Hindlimb muscle (tissue), 1 donor: ENCODE results near the gene AVPR2. TPM values are rescaled to one million over a fixed set of nuclear protein-coding genes. Genes with fewer than 3 reads are reported as not detected.

Experiments used
- DNase-seq: peaks from one replicate; pipeline ENCODE4 v3.0.0-alpha.2; 2013
- polyA plus RNA-seq: library from polyadenylated mRNA; unstranded; fragments of 120-200 nt; gene quantifications from one replicate; pipeline ENCODE4 v1.2.1, GENCODE V29; 2013; ENCODE audit not compliant: insufficient read length

Gene AVPR2
- polyA plus RNA-seq, 1 donor = 1.4 TPM

DNA sequence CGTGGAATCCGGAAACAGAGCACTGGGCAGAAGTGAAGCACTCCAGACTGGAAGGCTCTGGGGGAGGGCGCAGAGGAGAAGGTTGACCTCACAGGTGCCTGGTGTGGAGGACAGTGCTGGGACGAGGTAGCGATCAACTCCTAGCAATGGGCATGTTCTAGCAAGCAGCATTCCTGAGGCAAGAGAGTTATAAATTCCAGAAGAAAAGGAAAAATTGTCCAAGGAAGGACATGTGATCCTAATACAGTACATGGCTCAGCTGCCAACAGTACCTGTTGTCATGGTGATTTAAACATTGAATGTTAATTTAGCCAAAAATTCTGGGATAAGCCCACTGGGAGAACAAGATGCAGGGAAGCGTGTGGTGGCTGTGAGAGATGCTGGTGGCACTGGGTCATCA, 13.4 kb downstream of the AVPR2 start:
- no peak for DNase-seq

DNA sequence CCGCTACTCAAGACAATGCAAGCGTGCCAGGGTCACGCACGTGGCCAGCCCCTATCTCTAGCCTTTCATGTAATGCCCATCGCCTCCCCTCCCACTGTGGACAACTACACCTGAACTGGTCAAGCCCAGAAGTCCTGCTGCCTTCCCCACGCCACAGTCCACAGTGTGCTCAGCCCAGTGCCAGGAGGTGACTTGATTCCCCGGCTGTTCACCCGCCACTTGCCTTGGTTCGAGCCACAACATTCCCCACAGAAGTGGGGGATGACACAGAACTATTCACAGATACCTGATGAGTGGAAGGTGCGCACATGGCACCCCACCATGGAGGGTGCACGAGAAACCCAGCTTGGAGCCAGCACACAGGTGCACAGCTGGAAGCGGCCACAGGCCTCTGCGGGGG, 14.8 kb downstream of the AVPR2 start:
- no peak for DNase-seq

DNA sequence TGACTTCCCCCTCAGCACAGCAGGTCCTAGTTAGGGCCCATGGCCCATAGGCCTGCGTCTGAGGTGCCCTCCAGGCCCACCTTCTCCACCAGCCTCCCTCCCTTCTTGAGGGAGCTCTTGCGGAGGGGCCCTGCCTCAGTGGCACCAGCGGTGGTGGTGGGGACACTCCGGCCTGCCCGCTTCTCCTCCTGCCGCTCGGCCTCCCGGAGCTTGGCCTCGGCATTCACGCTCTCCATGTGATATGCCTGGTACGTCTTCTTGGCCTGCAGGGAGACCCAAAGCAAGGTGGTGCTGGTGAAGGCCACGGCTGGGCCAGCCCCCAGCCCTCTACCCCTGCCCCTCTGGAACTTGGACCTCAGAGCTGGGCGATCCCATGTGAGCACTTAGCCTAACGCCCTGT, 16.1 kb downstream of the AVPR2 start:
- DNase-seq = no peak

DNA sequence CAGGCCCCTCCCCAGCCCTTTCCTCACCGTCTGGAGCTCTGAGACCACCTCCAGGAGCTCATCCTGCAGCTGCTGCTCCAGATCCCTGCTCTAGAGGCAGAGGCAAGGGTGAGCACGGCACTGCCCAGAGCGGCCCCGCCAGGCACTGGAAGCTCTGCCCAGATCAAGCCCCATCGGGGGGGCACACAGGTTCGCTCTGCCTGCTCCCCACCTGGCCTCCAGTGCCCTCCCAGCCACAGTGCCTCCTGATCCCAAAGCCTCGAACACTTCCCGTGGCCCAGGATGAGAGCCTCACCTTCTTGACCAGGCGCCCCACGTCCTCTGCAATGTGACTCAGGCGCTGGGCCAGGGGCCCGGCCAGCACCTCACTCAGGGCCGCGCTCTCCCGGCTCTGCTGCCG, 16.6 kb downstream of the AVPR2 start:
- DNase-seq = no peak

DNA sequence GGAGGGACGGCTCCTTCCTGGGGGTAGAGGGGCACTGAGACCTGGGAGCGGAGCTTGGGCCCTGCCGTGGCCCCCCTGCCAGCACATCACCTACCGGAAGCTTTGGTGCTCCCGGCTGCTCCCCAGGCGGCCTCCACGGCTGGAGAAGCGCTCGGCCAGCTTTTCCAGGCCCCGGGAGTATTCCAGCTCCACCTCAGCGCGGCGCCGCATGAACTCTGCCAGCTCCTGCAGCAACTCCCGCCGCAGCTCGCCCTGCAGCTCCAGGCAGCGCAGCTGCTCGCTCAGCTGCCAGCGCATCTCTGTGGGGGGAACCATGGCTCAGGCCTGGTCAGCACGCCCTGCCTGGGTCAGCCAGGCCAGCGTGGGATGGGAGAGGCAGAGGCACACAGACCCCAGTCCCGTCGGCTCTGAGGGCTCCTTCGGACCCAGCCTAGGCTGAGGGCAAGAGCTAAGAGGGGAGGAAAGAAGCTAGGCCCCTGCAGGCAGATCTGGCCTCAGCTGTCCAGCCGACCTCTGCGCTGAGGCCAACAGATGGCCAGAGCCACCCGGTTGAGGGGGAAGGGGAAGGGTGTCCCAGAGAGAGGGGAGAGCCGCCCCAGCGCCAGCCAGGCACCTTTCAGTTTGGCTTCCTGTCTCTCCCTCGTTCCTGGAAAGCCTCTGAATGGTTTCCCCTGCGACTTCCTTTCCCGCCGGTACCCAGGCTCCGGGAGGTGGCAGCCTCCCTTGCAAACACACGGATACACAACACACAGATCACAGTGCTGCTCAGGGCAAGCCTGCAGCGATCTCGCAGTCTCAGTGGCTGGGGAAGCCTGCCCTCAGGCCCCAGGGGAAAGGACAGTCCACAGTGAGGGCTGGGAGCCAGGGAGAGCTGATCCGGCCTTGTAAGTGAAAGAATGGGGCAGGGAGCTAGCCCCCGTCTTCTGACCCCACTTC, 17.3 kb downstream of the AVPR2 start:
- no peak for DNase-seq

DNA sequence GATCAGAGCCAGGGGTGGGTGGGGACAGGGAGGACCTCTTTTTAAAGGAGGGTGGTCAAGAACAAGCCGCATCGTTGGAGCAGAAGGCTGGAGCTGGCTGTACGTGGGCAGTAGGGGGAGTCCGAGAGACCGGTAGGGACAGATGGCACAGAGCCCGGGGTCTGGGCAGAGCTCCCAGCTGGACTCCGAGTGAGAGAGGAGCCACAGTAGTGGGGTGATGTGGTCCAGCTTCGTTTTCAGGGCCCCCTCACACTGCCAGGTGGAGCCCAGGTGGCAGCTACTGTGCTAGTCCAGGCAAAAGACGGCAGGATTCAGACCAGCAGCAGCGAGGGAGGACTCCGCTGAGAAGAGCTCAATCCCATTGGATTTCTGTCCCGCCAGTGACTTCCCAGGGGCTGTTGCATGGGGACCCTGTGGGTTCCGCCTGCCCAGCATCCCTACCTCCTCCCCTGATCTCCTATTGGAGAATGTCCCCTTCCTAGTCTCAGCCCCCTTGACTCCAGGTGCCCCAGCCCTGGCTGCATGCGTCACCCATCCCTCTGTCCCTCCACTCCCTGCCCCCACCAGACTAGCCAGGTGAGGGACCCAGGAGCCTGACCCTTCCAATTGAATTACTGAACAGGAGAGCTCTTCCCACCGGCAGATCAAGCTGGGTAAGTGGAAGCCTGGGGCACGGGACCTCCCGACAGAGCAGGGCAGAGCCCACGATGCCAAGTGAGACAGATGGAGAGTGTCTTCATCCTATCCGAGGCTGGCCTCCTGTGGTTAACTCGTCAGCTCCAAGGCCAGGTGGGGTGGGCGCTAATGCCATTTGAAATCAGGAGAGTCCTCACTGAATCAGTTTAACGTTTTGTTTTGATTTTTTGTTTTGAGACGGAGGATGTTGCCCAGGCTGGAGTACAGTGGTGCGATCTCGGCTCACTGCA, 18.7 kb downstream of the AVPR2 start:
- no peak for DNase-seq

DNA sequence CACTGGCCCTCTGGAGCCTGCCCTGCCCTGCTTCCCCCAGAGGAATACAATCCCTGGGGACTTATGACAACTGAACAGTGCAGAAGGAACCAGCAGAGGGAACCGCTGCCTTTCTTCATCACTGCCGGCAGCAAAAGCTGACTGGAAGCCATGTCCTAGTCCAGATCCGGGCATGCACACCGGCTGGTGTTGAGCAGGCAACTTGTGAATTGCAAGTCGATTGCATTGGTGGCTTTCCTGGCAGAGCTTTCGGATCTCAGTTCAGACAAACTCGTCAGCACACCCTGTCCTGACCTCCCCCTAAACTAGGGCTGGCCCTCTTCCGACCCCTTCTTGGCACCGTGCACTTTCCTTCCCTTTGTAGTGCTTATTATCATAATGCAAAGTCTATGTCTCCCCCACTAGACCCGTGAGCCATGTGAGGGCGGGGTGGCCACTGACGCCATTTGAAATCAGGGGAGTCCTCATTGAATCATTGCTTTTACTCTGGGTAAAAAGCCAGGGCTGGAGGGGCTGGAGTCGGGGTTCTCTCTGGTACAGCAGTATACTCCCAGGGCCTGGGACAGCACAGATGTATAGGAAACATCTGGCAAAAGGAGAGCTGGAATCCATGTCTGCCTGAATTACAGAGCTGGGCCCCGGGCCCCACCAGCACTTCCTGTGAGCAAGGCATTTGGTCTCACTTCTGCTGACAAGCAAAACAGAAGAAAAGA, 19.8 kb downstream of the AVPR2 start:
- no peak for DNase-seq

DNA sequence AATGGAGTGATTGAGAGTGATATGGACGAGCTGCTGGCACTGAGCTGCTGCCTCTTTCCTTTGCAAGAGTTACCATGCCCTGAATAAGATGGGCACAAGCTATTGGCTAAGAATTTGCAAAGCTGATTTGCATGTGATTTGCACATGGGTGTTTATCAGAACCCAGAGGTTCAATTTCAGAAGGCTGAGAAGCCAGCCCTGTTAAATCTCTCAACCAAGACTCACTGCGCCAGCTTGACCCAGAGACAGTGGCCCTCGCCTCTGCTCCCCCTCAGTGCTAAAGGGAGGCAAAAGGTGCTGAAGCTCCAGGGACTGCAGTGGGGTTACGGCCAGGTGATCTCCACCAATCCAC, 20.9 kb downstream of the AVPR2 start:
- no peak for DNase-seq

DNA sequence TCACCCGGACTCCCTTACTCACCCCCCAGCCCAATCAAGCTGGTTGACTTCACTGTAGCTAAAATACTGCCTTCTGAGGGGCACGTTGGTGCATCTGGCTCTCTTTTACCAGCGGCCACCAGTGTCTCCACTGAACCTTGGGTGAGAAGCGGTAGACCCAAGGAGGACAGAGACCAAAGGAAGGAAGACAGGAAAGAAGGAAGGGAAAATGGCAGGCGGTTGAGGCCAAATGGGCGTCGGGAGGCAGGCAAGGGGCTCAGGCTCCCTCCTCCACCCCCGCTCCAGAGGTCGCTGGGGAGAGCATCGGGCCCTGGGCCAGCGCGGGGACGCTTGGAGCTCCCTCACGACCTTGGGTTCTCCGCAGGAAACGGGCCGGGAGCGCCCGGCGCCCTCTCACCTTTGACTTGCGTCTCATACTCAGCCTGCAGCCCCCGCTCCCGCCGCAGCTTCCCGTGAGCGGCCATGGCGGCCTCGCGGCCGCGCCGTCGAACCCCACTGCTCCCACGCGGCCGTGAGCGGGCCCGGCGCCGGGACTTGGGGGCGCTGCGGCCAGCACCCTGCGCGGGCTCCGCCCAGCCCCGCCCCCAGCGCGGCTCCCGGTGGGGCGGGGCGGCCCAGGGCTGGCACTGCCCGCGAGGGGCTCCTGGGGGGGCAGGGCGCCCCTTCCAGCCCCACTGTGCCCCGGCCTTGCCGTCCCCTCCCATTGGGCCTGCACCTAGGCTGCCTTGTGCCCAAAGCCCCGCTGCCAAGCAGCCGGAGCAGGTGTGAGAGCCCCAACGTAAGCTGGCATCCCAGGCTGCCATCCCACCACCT, 21.5 kb downstream of the AVPR2 start, which contains the start of gene ARHGAP4:
Gene ARHGAP4 (minus strand): TSS at position 526 of the 813 bp plus-strand sequence. CDS start 62 bp downstream, at position 464.
- DNase-seq = no peak

DNA sequence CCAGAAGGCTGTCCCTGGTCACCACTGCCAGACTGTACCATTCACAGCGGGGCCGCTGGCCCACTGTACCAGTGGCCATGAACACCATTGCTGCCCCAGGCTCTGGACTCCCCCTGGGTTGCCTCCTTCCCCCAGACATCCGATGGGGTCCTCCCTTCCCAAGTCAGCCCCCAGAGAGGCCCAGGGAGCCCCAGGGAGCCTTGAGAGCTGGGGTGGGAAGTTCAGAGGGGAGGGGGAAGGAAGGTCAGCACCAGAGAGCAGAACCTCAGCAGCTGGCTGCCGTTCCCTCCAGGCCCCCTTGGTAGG, 22.0 kb downstream of the AVPR2 start:
- DNase-seq = no peak

DNA sequence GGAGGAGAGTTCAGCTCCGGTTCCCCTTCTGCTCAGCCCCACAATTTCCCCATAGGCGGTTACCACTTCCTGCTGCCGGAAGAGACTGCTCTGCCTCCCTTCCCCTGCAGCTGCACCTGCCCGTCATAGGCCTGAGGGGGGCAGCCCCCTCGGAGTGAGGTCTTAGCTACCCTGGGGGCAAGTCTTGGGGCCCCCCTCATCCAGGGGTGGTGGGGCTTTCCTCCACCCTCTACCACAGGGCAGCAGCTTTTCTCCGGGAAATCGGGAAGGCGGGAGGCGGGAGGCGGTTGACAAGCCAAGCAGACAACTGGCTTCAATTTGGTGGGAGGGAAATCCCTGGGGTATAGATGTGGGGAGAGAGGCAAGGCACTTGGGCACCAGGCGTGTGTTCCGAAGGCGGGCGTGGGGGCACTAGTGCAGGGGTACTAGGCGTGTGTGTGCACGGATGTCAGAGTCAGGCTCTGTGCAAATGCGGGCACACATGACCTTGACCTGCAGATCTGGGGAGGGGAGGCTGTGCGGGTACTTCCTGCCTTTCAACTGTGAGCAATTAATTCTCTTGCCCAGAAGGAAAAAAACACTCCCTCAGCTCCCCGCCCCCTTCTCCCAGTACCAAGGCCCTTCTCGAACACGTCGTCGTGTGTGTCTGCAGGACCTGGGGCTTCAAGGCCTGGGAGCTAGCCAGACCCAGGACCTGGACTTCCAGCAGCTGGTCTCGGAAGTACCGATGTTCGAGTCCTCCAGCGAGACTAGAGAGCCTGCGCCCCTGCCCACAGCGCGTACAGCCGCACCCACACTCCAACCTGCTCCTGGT, 22.6 kb downstream of the AVPR2 start:
- no peak for DNase-seq

DNA sequence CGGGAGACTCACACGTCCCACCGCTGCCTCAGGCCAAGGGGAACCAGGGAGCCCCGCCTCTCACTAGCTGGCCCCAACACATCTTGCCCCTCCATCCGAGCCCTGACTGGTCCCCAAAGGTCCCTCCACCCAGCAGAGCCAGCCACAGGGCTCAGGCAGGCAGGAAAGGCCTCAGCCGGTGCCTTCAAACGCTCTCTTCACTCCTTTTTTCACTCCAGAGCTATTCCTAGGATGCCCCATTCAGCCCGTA, 23.1 kb downstream of the AVPR2 start:
- no peak for DNase-seq

DNA sequence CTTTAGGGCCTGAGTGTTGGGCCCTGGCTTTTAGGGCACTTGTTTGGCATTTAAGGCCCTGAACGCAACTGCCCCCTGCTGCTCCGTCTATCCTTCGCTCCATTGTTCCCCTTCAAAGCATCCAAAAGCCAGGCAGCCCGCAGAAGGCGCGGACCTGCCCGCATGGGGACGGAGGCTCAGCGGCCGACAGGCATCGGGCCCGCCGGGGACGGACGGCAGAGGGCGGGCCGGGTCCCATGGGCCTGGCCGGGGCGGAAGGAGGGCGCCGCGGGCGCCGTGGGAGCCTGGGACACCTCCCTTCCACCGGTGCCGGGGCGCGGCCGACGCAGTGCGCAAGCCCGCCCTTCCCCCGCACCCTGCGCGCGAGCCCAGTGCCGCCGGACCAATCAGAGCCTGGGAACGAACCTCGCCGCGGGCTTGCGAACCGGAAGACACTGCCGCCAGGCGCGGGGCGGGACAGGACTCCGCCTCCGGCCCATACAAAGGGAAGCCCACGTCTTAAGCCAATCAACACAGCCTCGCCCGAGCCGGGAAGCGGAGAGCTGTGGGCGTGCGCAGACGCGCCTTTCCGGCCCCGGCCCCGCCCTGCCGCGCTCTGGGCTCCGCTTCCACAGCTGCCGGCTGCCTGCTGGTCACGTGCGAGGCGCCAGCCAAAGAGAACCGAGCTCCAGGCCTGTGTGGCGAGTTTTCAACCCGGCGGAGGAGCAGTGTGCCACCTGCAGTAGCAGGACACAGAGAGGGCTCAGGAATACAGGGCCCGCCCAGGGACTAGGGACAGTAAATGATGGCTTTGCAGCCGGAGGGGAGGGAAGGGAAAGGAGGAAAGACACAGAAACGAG, 23.7 kb downstream of the AVPR2 start:
- peak; percentile 96 for DNase-seq

DNA sequence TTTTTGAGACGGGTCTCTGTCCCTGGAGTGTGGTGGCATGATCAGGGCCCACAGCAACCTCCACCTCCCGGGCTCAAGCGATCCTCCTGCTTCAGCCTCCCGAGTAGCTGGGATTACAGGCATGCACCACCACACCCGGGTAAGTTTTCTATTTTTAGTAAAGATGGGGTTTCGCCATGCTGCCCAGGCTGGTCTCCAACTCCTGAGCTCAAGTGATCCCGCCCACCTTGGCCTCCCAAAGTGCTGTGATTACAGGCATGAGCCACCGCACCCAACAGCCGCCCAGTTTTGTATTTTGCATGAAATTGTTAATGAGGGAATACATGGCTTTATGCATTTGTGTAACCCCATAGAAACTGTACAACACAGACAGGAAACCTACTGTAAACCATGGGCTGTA, 24.4 kb downstream of the AVPR2 start:
- DNase-seq = no peak

DNA sequence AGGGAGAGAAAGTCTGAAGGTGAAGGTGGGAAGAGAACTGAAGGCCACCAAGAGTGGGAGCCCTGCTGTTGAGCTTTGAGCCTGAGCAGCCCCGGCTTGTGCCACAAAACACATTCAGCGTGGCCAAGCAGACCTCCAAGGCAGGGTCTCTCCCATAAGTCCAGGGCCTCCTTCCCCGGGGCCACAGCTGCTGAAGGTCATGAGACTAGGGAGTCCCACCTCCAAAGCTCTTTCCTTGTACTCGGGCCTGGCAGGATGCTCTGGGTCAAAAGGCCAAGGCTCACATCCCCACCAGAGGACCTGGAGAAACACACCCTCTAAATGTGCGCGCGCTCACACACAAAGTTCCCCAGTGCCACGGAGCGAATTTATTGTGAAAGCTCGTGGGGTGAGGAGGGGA, 25.1 kb downstream of the AVPR2 start:
- no peak for DNase-seq

DNA sequence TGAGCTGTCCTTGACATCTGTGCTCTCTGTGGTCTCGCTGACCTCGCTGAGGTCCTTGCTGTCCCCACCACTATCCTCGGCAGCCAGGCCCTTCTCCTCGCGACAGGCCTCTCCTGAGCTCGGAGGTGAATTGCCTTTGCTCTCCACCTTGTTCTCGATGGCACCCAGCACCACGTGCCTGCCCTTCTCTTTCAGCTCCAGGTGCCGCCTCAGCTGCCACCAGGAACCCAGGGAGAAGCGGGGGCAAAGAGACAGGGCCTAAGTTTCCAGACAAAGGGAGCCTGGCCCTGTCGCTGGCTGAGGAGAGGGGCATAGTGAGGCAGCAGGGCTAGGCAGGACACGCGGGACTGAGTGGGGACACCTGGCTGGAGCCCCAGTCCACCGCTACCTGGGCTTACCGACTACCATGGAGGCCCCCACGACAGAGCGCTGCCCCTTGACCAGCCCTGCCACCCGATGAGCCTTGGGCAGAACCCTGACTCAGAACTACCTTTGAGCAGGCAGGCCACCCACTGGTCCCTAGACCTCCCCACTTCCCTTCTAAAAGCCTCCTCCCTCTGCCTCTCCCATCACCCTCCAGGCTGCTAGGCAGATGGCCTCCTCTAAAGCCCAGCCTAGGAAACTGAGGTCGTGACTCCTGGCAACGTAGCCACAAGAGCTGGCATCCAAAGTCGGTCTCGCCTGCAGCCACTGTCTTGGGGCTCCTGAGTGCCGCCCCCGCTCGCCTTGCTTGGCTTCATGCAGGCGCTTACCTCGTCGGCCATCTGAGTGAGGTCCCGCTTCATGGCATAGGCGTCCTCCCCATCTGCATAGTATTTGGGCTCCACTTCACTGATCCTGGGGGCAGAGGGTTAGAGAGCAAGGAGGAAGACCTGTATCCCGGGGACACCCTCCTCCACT, 25.8 kb downstream of the AVPR2 start:
- no peak for DNase-seq

DNA sequence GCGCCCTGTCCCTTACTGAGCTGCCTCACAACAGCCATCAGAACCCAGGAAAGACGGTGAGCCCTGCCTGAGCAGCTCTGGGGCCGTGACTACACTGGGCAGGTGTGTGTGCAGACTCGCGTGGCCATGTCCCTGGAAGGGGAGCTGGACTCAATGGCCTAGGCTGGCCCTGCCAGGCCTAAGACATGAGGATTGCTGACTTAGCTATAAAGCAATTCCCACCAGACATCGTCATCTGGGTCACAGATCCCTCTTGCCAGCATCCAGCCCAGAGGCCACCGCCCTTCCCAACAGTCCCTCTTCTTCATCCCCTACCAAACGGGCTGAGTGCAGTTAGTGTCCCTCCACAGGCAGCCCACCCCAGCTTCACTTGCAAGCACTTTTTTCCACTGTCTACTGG, 26.7 kb downstream of the AVPR2 start:
- DNase-seq = no peak

DNA sequence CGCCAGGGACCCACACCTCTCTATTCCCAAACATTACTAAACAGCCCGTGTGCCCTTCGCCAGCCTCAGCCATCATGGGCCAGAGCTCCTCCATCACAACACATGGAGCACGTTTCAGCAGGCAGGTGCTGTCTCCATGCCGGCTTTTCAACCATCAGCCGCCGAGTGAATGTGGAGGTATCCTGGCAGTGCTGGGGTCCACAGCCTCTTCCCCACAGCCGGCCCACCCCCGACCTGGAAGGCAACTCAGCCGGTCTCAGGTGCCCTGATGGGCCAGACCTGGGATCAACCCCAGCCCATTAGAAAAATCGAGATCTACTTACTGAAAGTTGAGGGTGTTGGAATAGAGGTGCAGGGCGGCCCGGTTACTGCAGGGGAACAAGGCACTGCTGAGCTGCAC, 27.3 kb downstream of the AVPR2 start:
- DNase-seq = no peak

DNA sequence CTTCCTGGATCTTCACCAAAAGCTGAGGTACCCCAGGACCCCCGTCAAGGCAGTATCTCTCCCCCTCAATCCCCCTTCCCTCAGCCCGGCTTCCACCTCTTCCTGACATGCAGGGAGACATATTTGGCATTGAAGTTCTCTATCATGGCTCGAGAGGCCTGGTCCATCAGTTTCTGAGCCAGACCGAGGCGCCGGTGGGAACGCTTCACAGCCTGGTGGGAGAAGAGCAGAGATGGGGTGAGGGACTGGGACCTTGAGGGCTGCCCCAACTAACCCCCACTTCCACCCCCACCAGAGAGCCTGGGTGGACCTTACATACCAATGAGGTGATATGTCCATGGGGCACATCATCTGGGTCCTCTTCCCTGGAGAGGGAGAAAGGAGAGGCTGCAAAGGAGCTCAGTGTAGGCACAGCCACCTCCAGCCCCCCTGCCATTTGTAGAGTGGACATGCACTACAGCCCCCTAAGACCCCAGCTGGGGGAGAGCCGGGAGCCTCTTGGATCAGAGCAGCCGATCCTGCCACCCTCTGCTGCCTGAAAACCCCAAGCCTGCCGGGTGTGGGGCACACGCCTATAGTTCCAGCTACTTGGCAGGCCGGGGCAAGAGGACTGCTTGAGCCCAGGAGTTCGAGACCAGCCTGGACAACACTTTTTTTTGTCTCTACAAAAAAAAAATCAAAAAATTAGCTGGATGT, 27.9 kb downstream of the AVPR2 start:
- no peak for DNase-seq
